A673 (cell line): ENCODE results near the gene MAGEF1. TPM values are rescaled to one million over a fixed set of nuclear protein-coding genes. Genes with fewer than 3 reads are reported as not detected.
"Not testable (repeated sequence)": the region's sequence is repeated elsewhere in the genome, so short reads cannot be mapped to it uniquely, and the experiment has no call there.

Experiments
- BruUV-seq: library from RNA; stranded (reverse); fragments of 400-500 nt; replicated peaks from 2 replicates; lab custom pipeline; 2021; lab: Mats Ljungman, UMichigan
- CTCF ChIA-PET: fragments of 300-600 bp; sonication (Branson Sonifier 250); formaldehyde crosslinking; loops from one replicate; lab custom pipeline; 2022; ENCODE audit warnings: antibody characterized with exemption; lab: Charles Lee
- POLR2A ChIA-PET: fragments of 300-600 bp; sonication (Branson Sonifier 250); formaldehyde crosslinking; loops from one replicate; lab custom pipeline; 2022; ENCODE audit warnings: antibody characterized with exemption; ENCODE audit not compliant: low non-redundant PET; lab: Charles Lee
- DNase-seq: peaks from one replicate; pipeline ENCODE4 v3.0.0-alpha.2; 2015; ENCODE audit warnings: low spot score
- H3K27ac ChIP-seq: fragments of 200-600 bp; sonication (generic); 2 replicates; pipeline ENCODE4 v1.5.1; 2016; ENCODE audit warnings: mixed run types, low read depth, mild to moderate bottlenecking, mixed read lengths, antibody characterized with exemption, low read length; ENCODE audit not compliant: poor library complexity, severe bottlenecking
- H3K27me3 ChIP-seq: fragments of 200-600 bp; sonication (generic); replicated peaks from 2 replicates; pipeline ENCODE4 v1.6.1; 2017; ENCODE audit warnings: mixed run types, low read depth, mild to moderate bottlenecking, mixed read lengths, antibody characterized with exemption, low read length; ENCODE audit not compliant: insufficient read depth, poor library complexity
- H3K36me3 ChIP-seq: fragments of 200-600 bp; sonication (generic); 2 replicates; pipeline ENCODE4 v1.6.1; 2016; ENCODE audit warnings: mixed run types, mild to moderate bottlenecking, mixed read lengths, antibody characterized with exemption, low read length; ENCODE audit not compliant: insufficient read depth, poor library complexity, severe bottlenecking
- H3K4me1 ChIP-seq: fragments of 200-600 bp; sonication (generic); 2 replicates; pipeline ENCODE4 v1.6.1; 2017; ENCODE audit warnings: mixed run types, mild to moderate bottlenecking, mixed read lengths, antibody characterized with exemption, low read length; ENCODE audit not compliant: insufficient read depth, poor library complexity, severe bottlenecking
- H3K4me3 ChIP-seq: fragments of 200-600 bp; sonication (generic); 2 replicates; pipeline ENCODE4 v1.5.1; 2016; ENCODE audit warnings: low read depth, mixed run types, mild to moderate bottlenecking, mixed read lengths, low read length; ENCODE audit not compliant: poor library complexity, severe bottlenecking
- H3K9me3 ChIP-seq: fragments of 200-600 bp; sonication (generic); 2 replicates; pipeline ENCODE4 v1.6.1; 2016; ENCODE audit warnings: mixed run types, low read depth, mild to moderate bottlenecking, mixed read lengths, antibody characterized with exemption, low read length; ENCODE audit not compliant: poor library complexity, severe bottlenecking
- EZH2 ChIP-seq: fragments of 200-600 bp; sonication (generic); IDR thresholded peaks from 2 replicates; pipeline ENCODE4 v1.6.1; 2017; ENCODE audit warnings: borderline replicate concordance, low read depth, mild to moderate bottlenecking, mixed read lengths, antibody characterized with exemption, low read length; ENCODE audit not compliant: poor library complexity, severe bottlenecking
- intact Hi-C: fragments of 100-400 bp; cut with micrococcal nuclease; formaldehyde crosslinking; loops from one replicate; pipeline ENCODE4 v1.10.0; 2022; ENCODE audit not compliant: unreplicated experiment
- total RNA-seq: library from RNA; stranded (reverse); gene quantifications from 2 replicates; pipeline ENCODE4 v1.2.3, GENCODE V29; 2021
- TF ChIP-seq, protein P1 (sequence below): fragments of 300-800, 200-600 bp; sonication (generic); conservative IDR thresholded peaks from 2 replicates; pipeline ENCODE4 v1.5.1; 2017; ENCODE audit warnings: low read depth, mild to moderate bottlenecking, antibody characterized with exemption, low read length, moderate library complexity, mixed read lengths

The MAGEF1 gene
- total RNA-seq, 1 experiment from 2014 or later, result 47.6 TPM

GRCh38 chr3:184730924-184731323, 19.1 kb upstream of the MAGEF1 start:
- no peak for TF ChIP-seq EZH2
- TF ChIP-seq, protein P1, sequence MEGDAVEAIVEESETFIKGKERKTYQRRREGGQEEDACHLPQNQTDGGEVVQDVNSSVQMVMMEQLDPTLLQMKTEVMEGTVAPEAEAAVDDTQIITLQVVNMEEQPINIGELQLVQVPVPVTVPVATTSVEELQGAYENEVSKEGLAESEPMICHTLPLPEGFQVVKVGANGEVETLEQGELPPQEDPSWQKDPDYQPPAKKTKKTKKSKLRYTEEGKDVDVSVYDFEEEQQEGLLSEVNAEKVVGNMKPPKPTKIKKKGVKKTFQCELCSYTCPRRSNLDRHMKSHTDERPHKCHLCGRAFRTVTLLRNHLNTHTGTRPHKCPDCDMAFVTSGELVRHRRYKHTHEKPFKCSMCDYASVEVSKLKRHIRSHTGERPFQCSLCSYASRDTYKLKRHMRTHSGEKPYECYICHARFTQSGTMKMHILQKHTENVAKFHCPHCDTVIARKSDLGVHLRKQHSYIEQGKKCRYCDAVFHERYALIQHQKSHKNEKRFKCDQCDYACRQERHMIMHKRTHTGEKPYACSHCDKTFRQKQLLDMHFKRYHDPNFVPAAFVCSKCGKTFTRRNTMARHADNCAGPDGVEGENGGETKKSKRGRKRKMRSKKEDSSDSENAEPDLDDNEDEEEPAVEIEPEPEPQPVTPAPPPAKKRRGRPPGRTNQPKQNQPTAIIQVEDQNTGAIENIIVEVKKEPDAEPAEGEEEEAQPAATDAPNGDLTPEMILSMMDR, result no peak
- no peak overlapping the region for H3K4me3 ChIP-seq
- no peaks in the 10 kb centered on the region for H3K9me3 ChIP-seq
- intact Hi-C loops, result no loop called here
- H3K27ac ChIP-seq, result no peak overlapping the region
- BruUV-seq, result no TSS peak
- H3K27me3 ChIP-seq, result no peaks in the 10 kb centered on the region
- CTCF ChIA-PET, result no interaction called here
- H3K4me1 ChIP-seq, result no peaks in the 10 kb centered on the region
- POLR2A ChIA-PET, result no interaction called here
- DNase-seq, result no peak
- no peaks in the 10 kb centered on the region for H3K36me3 ChIP-seq

DNA sequence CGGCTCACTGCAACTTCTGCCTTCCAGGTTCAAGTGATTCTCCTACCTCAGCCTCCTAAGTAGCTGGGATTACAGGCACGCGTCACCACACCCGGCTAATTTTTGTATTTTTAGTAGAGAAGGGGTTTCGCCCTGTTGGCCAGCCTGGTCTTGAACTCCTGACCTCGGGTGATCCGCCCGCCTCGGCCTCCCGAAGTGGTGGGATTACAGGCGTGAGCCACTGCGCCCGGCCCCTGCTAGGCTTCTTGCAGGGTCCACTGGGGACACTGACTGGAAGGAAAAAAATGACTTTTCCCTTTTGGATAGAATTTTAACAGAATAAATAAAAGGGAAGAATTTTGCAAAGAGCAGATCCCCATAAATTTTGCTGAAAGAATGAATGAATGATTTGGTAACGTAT, 17.3 kb upstream of the MAGEF1 start:
- H3K27ac ChIP-seq, H3K4me1 ChIP-seq, H3K4me3 ChIP-seq, BruUV-seq, H3K27me3 ChIP-seq, intact Hi-C loops, POLR2A ChIA-PET, H3K9me3 ChIP-seq, DNase-seq, H3K36me3 ChIP-seq: not testable (repeated sequence)
- CTCF ChIA-PET, result interaction anchor here (0.6 to 1.2 kb wide), 2 partner anchors 169 to 1830 kb away, joined by 3 read pairs; no protein-coding TSS in a partner anchor

- DNase-seq, result no peak
- Histone ChIP-seq H3K27ac (no peak overlapping the region), H3K9me3 (no peaks in the 10 kb centered on the region), H3K4me1 (no peaks in the 10 kb centered on the region), H3K4me3 (no peak overlapping the region), H3K27me3 (no peaks in the 10 kb centered on the region), H3K36me3 (no peaks in the 10 kb centered on the region)
- TF ChIP-seq, protein P1, result no peak
- TF ChIP-seq EZH2, result no peak
- CTCF ChIA-PET, result interaction anchor here (0.6 to 1.8 kb wide), 2 partner anchors 167 to 1829 kb away, joined by 3 to 5 read pairs; partner anchors contain the start of gene EPHB3
- intact Hi-C loops, result no loop called here
- POLR2A ChIA-PET, result no interaction called here
- no TSS peak for BruUV-seq
Measured at GRCh38 chr3:184728010-184728527, 16.2 kb upstream of the MAGEF1 start.
